ENCODE results near the gene EDEM2.

DNA sequence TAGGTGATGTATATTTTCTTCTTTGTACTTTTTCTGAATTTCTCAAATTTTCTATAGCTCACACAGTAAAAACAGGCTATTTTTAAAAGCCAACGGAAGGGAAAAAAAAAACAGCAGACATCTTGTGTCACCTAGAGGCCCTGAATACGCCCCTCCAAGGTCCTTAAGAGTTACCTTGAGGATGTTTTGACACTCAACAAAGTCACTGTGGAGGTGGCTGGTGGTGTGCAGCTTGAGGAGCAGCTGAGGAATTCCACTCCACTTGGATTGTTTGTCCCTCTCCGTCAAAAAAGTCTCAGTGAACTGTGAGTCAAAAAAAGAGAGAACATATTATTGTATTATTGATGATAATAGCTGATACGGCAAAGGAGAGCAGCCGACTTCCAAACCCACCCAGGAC is 69.3 kb downstream of the EDEM2 start:
- TF ChIP-seq CTCF (IDR thresholded peaks at IDR 0.05) (no peak), POLR2A (IDR thresholded peaks at IDR 0.05; ENCODE audit: low read depth) (no peak), EP300 (IDR thresholded peaks at IDR 0.05) (no peak), POLR2AphosphoS5 (IDR thresholded peaks at IDR 0.05) (no peak)

Measured in esophagus muscularis mucosa (tissue), 4 donors.